ENCODE data around the gene F11.

Gene F11

DNA sequence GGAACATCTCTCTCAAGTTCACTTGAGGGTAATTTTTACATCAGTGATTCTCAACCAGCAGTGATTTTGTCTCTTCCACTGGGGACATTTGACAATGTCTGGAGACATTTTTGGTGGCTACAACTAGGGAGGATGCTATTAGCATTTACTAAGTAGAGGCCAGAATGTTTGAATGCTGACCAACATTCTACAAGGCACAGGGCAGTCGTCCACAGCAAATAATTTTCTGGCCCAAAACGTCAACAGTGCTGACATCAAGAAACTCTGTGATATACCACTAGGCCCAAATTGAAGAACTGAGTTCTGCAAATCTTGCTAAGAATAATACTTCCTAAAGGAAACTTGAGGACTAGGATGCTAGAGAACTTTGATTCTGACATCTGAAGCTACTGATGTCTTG, 31.6 kb upstream of the F11 start:
- H3K79me2 ChIP-seq (ENCODE audit: insufficient read depth, low read length) = no peaks in the 10 kb centered on the region
- H3K9me2 ChIP-seq (ENCODE audit: low read depth, low read length) = no peaks in the 10 kb centered on the region

GRCh38 chr4:186236126-186236525, 29.9 kb upstream of the F11 start:
- Histone ChIP-seq H3K36me3 (ENCODE audit: insufficient read depth, low read length) (no peaks in the 10 kb centered on the region), H2AFZ (ENCODE audit: low read length) (no peak overlapping the region)
- TF ChIP-seq, protein P1, sequence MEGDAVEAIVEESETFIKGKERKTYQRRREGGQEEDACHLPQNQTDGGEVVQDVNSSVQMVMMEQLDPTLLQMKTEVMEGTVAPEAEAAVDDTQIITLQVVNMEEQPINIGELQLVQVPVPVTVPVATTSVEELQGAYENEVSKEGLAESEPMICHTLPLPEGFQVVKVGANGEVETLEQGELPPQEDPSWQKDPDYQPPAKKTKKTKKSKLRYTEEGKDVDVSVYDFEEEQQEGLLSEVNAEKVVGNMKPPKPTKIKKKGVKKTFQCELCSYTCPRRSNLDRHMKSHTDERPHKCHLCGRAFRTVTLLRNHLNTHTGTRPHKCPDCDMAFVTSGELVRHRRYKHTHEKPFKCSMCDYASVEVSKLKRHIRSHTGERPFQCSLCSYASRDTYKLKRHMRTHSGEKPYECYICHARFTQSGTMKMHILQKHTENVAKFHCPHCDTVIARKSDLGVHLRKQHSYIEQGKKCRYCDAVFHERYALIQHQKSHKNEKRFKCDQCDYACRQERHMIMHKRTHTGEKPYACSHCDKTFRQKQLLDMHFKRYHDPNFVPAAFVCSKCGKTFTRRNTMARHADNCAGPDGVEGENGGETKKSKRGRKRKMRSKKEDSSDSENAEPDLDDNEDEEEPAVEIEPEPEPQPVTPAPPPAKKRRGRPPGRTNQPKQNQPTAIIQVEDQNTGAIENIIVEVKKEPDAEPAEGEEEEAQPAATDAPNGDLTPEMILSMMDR (IDR thresholded peaks at IDR 0.05; ENCODE audit: low read length) = no peak
- no peak for TF ChIP-seq EZH2 (IDR thresholded peaks at IDR 0.05; ENCODE audit: borderline replicate concordance, low read length)

More for the DNA sequence above, 31.6 kb upstream of the F11 start:
- H3F3A ChIP-seq (ENCODE audit: insufficient read depth, low read length) = no peaks in the 10 kb centered on the region
- no peaks in the 10 kb centered on the region; the same call in 1 of the 2 replicates for H3K27me3 ChIP-seq (ENCODE audit: insufficient read depth, low read length)
- no peaks in the 10 kb centered on the region for H3K4me1 ChIP-seq (ENCODE audit: insufficient read depth, low read length, severe bottlenecking)
- no peak overlapping the region for H2AFZ ChIP-seq (ENCODE audit: low read length)
- no peak overlapping the region for H3K9ac ChIP-seq (ENCODE audit: low read length)
- TF ChIP-seq, protein P1 (IDR thresholded peaks at IDR 0.05; ENCODE audit: low read length) = no peak
- no peak for TF ChIP-seq EZH2 (IDR thresholded peaks at IDR 0.05; ENCODE audit: borderline replicate concordance, low read length)
- H3K4me2 ChIP-seq (ENCODE audit: low read length) = no peak overlapping the region
- no peak overlapping the region for H3K27ac ChIP-seq (ENCODE audit: low read depth, low read length, poor library complexity, severe bottlenecking)
- H4K20me1 ChIP-seq (ENCODE audit: insufficient read depth, low read length) = no peaks in the 10 kb centered on the region
- no peaks in the 10 kb centered on the region for H3K36me3 ChIP-seq (ENCODE audit: insufficient read depth, low read length)
- H3K4me3 ChIP-seq (ENCODE audit: low read depth, low read length, poor library complexity, severe bottlenecking) = no peak overlapping the region
- H3K9me3 ChIP-seq (ENCODE audit: low read length) = no peaks in the 10 kb centered on the region

DNA sequence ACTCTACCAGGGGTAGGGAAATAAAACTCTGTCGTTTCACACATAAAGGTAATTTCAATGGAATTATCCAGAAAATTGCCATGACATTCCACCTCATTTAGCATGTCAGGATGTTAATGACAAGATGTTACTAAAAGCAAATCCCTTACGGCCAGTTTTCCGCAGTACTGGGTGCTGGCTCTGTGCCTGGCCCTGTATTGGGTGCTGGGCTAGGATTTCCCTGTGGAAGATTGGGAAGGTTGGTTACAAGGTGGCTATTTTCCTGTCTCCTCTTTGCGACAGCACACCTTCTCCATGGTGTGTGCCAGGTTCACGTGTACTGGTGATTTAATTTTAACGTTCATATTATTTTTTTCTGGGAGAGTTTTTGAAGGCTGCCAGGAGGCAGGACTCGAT, 25.5 kb upstream of the F11 start:
- no peaks in the 10 kb centered on the region for H3K79me2 ChIP-seq (ENCODE audit: insufficient read depth, low read length)
- no peaks in the 10 kb centered on the region for H3K36me3 ChIP-seq (ENCODE audit: insufficient read depth, low read length)
- H3K9me3 ChIP-seq (ENCODE audit: low read length) = no peaks in the 10 kb centered on the region
- no peaks in the 10 kb centered on the region for H3K9me2 ChIP-seq (ENCODE audit: low read depth, low read length)
- H3K4me2 ChIP-seq (ENCODE audit: low read length) = no peak overlapping the region
- H2AFZ ChIP-seq (ENCODE audit: low read length) = no peak overlapping the region
- H3K9ac ChIP-seq (ENCODE audit: low read length) = no peak overlapping the region
- H3K27ac ChIP-seq (ENCODE audit: low read depth, low read length, poor library complexity, severe bottlenecking) = no peak overlapping the region
- no peaks in the 10 kb centered on the region; the same call in 1 of the 2 replicates for H3K27me3 ChIP-seq (ENCODE audit: insufficient read depth, low read length)
- no peaks in the 10 kb centered on the region for H3F3A ChIP-seq (ENCODE audit: insufficient read depth, low read length)
- no peak overlapping the region for H3K4me3 ChIP-seq (ENCODE audit: low read depth, low read length, poor library complexity, severe bottlenecking)
- H4K20me1 ChIP-seq (ENCODE audit: insufficient read depth, low read length) = no peaks in the 10 kb centered on the region
- no peaks in the 10 kb centered on the region for H3K4me1 ChIP-seq (ENCODE audit: insufficient read depth, low read length, severe bottlenecking)
- TF ChIP-seq EZH2 (IDR thresholded peaks at IDR 0.05; ENCODE audit: borderline replicate concordance, low read length) = no peak
- TF ChIP-seq, protein P1 (IDR thresholded peaks at IDR 0.05; ENCODE audit: low read length) = no peak

More at GRCh38 chr4:186236126-186236525, 29.9 kb upstream of the F11 start:
- H3K9me2 ChIP-seq (ENCODE audit: low read depth, low read length) = no peaks in the 10 kb centered on the region
- H3K79me2 ChIP-seq (ENCODE audit: insufficient read depth, low read length) = no peaks in the 10 kb centered on the region
- H3K4me3 ChIP-seq (ENCODE audit: low read depth, low read length, poor library complexity, severe bottlenecking) = no peak overlapping the region
- no peaks in the 10 kb centered on the region for H3F3A ChIP-seq (ENCODE audit: insufficient read depth, low read length)
- no peaks in the 10 kb centered on the region for H4K20me1 ChIP-seq (ENCODE audit: insufficient read depth, low read length)
- no peak overlapping the region for H3K4me2 ChIP-seq (ENCODE audit: low read length)
- H3K27ac ChIP-seq (ENCODE audit: low read depth, low read length, poor library complexity, severe bottlenecking) = no peak overlapping the region
- no peaks in the 10 kb centered on the region for H3K9me3 ChIP-seq (ENCODE audit: low read length)
- no peak overlapping the region for H3K9ac ChIP-seq (ENCODE audit: low read length)
- no peaks in the 10 kb centered on the region; the same call in 1 of the 2 replicates for H3K27me3 ChIP-seq (ENCODE audit: insufficient read depth, low read length)
- no peaks in the 10 kb centered on the region for H3K4me1 ChIP-seq (ENCODE audit: insufficient read depth, low read length, severe bottlenecking)

Measured in OCI-LY1 (cell line).